H9 (cell line): ENCODE results near the gene ALG13. TPM values are rescaled to one million over a fixed set of nuclear protein-coding genes. Genes with fewer than 3 reads are reported as not detected.
"Not testable (repeated sequence)": the region's sequence is repeated elsewhere in the genome, so short reads cannot be mapped to it uniquely, and the experiment has no call there.

Experiments
- DNase-seq: peaks from one replicate; pipeline ENCODE4 v3.0.0-alpha.2; 2017
- H2AFZ ChIP-seq: one replicate; pipeline ENCODE4 v1.6.1; 2013; ENCODE audit warnings: mild to moderate bottlenecking, low read length, control low read depth, moderate library complexity
- H2AK5ac ChIP-seq: 2 replicates; pipeline ENCODE4 v1.6.1; 2013; ENCODE audit warnings: low read length, control low read depth, mixed read lengths; ENCODE audit not compliant: insufficient read length
- H2BK120ac ChIP-seq: one replicate; pipeline ENCODE4 v1.6.1; 2013; ENCODE audit warnings: low read depth, mild to moderate bottlenecking, low read length, control low read depth, inconsistent platforms; ENCODE audit not compliant: poor library complexity, severe bottlenecking
- H2BK12ac ChIP-seq: 2 replicates; pipeline ENCODE4 v1.6.1; 2013; ENCODE audit warnings: low read length, control low read depth, mixed read lengths, low read depth; ENCODE audit not compliant: insufficient read length
- H2BK15ac ChIP-seq: 2 replicates; pipeline ENCODE4 v1.6.1; 2013; ENCODE audit warnings: low read depth, low read length, control low read depth
- H2BK20ac ChIP-seq: one replicate; pipeline ENCODE4 v1.6.1; 2013; ENCODE audit warnings: low read depth, mild to moderate bottlenecking, low read length, control low read depth, inconsistent platforms; ENCODE audit not compliant: poor library complexity, severe bottlenecking
- H2BK5ac ChIP-seq: 2 replicates; pipeline ENCODE4 v1.6.1; 2013; ENCODE audit warnings: low read length, control low read depth, mixed read lengths; ENCODE audit not compliant: insufficient read length
- H3K14ac ChIP-seq: 2 replicates; pipeline ENCODE4 v1.6.1; 2013; ENCODE audit warnings: low read length, control low read depth; ENCODE audit not compliant: insufficient read depth
- H3K18ac ChIP-seq: 2 replicates; pipeline ENCODE4 v1.6.1; 2013; ENCODE audit warnings: low read depth, mild to moderate bottlenecking, mixed read lengths, low read length, control low read depth; ENCODE audit not compliant: insufficient read length
- H3K23ac ChIP-seq: 2 replicates; pipeline ENCODE4 v1.6.1; 2013; ENCODE audit warnings: low read length, control low read depth, mixed read lengths, low read depth; ENCODE audit not compliant: insufficient read length
- H3K23me2 ChIP-seq: 2 replicates; pipeline ENCODE4 v1.6.1; 2013; ENCODE audit warnings: low read depth, mild to moderate bottlenecking, mixed read lengths, low read length, control low read depth; ENCODE audit not compliant: insufficient read length, poor library complexity, severe bottlenecking
- H3K27ac ChIP-seq: 2 replicates; pipeline ENCODE4 v1.5.1; 2013; ENCODE audit warnings: low read length, control low read depth, mixed read lengths, low read depth; ENCODE audit not compliant: insufficient read length
- H3K27me3 ChIP-seq: 2 replicates; pipeline ENCODE4 v1.6.1; 2013; ENCODE audit warnings: low read length, control low read depth, inconsistent platforms; ENCODE audit not compliant: insufficient read depth
- H3K4ac ChIP-seq: 2 replicates; pipeline ENCODE4 v1.6.1; 2013; ENCODE audit warnings: low read depth, mild to moderate bottlenecking, control low read depth, inconsistent platforms, low read length, moderate library complexity
- H3K4me1 ChIP-seq: 2 replicates; pipeline ENCODE4 v1.6.1; 2013; ENCODE audit warnings: low read length, control low read depth, inconsistent platforms; ENCODE audit not compliant: insufficient read depth
- H3K4me2 ChIP-seq: 2 replicates; pipeline ENCODE4 v1.6.1; 2013; ENCODE audit warnings: low read length, control low read depth, mixed read lengths; ENCODE audit not compliant: insufficient read length, insufficient read depth
- H3K56ac ChIP-seq: 2 replicates; pipeline ENCODE4 v1.6.1; 2013; ENCODE audit warnings: low read depth, mild to moderate bottlenecking, mixed read lengths, low read length, control low read depth; ENCODE audit not compliant: insufficient read length
- H3K79me1 ChIP-seq: 2 replicates; pipeline ENCODE4 v1.6.1; 2013; ENCODE audit warnings: low read depth, mild to moderate bottlenecking, moderate library complexity, low read length, control low read depth, inconsistent platforms; ENCODE audit not compliant: insufficient read depth, poor library complexity, severe bottlenecking
- H3K79me2 ChIP-seq: 2 replicates; pipeline ENCODE4 v1.6.1; 2013; ENCODE audit warnings: low read length, control low read depth, inconsistent platforms; ENCODE audit not compliant: insufficient read depth
- H3K9ac ChIP-seq: 2 replicates; pipeline ENCODE4 v1.6.1; 2013; ENCODE audit warnings: low read length, control low read depth, mixed read lengths; ENCODE audit not compliant: insufficient read length; ENCODE audit errors: extremely low read depth
- H3K9me3 ChIP-seq: one replicate; pipeline ENCODE4 v1.6.1; 2013; ENCODE audit warnings: low read depth, low read length, inconsistent platforms; ENCODE audit not compliant: control insufficient read depth
- H3T11ph ChIP-seq: one replicate; pipeline ENCODE4 v1.6.1; 2013; ENCODE audit warnings: mild to moderate bottlenecking, low read length, control low read depth, inconsistent platforms
- H4K20me1 ChIP-seq: one replicate; pipeline ENCODE4 v1.6.1; 2013; ENCODE audit not compliant: control insufficient read depth, insufficient read length, insufficient read depth
- H4K5ac ChIP-seq: 2 replicates; pipeline ENCODE4 v1.6.1; 2013; ENCODE audit warnings: low read depth, mild to moderate bottlenecking, mixed read lengths, low read length, control low read depth; ENCODE audit not compliant: insufficient read length
- H4K8ac ChIP-seq: replicated peaks from 2 replicates; pipeline ENCODE4 v1.6.1; 2013; ENCODE audit warnings: low read length, control low read depth, mixed read lengths, low read depth; ENCODE audit not compliant: insufficient read length
- H4K91ac ChIP-seq: 2 replicates; pipeline ENCODE4 v1.6.1; 2013; ENCODE audit warnings: low read depth, mild to moderate bottlenecking, moderate library complexity, mixed read lengths, low read length, control low read depth; ENCODE audit not compliant: insufficient read length
- H3K27ac Mint-ChIP-seq, 3 experiments: 2 replicates in 2 of 3; 3 replicates in 1 of 3; pipeline ENCODE4 v1.8.0; 2020 to 2021; ENCODE audit warnings: mixed read lengths in 3 of 3, mild to moderate bottlenecking in 1 of 3, moderate library complexity in 1 of 3
- H3K27me3 Mint-ChIP-seq: 2 replicates; pipeline ENCODE4 v1.8.0; 2021; ENCODE audit warnings: low read depth, mild to moderate bottlenecking, moderate library complexity, mixed read lengths
- H3K36me3 Mint-ChIP-seq, 3 experiments: 2 replicates in 2 of 3; 3 replicates in 1 of 3; pipeline ENCODE4 v1.8.0; 2020 to 2021; ENCODE audit warnings: low read depth in 3 of 3, mixed read lengths in 3 of 3; ENCODE audit not compliant: insufficient read depth in 1 of 3
- H3K4me1 Mint-ChIP-seq, 2 experiments: 2 replicates each; pipeline ENCODE4 v1.8.0; 2020; ENCODE audit warnings: mixed read lengths in 2 of 2
- H3K4me3 Mint-ChIP-seq, 2 experiments: 2 replicates in 1 of 2; 3 replicates in 1 of 2; pipeline ENCODE4 v1.8.0; 2020 to 2021; ENCODE audit warnings: mild to moderate bottlenecking in 2 of 2, mixed read lengths in 2 of 2, moderate library complexity in 1 of 2
- H3K9me3 Mint-ChIP-seq, 2 experiments: 2 replicates in 1 of 2; 3 replicates in 1 of 2; pipeline ENCODE4 v1.8.0; 2020; ENCODE audit warnings: mild to moderate bottlenecking in 2 of 2, mixed read lengths in 2 of 2, moderate library complexity in 1 of 2
- WGBS: extraction: QIAGEN DNeasy Blood & Tissue Kit; methylation state at CpG from one replicate; pipeline ENCODE4 v1.1.7; 2013; ENCODE audit warnings: missing lambda C conversion rate, low lambda C conversion rate, mixed read lengths; ENCODE audit not compliant: insufficient read length; ENCODE audit errors: extremely low coverage; 5-methylcytosine and 5-hydroxymethylcytosine counted together
- total RNA-seq: library from RNA; stranded (reverse); gene quantifications from 2 replicates; pipeline ENCODE4 v1.2.1, GENCODE V29; 2021
- TF ChIP-seq, protein P1 (sequence below): fragments of 200-600 bp; sonication (generic); conservative IDR thresholded peaks from 3 replicates; pipeline ENCODE4 v1.8.0; 2021; ENCODE audit warnings: antibody characterized with exemption, mild to moderate bottlenecking

ALG13 gene
- total RNA-seq, 1 experiment from 2014 or later = 91.9 TPM

DNA sequence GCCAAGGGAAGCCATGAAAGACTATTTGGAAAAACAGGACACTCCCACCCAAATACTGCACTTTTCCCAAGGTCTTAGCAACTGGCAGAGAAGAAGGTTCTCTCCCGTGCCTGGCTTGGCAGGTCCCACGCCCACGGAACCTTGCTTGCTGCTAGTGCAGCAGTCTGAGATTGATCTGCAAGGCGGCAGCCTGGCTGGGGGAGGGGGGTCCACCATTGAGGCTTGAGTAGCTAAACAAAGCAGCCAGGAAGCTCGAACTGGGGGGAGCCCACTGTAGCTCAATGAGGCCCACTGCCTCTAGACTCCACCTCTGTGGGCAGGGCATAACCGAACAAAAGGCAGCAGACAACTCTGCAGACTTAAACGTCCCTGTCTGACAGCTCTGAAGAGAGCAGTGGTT, 103.7 kb downstream of the ALG13 start:
- no peaks in the 10 kb centered on the region for H3K9me3 ChIP-seq
- DNase-seq = no peak
- H3K27ac ChIP-seq = no peak overlapping the region
- no peak overlapping the region for H3K56ac ChIP-seq
- Mint-ChIP-seq H3K27me3 (peaks cover 24% of the 10 kb centered on the region), H3K27ac (no peak overlapping the region), H3K9me3 (peaks cover 45 to 56% of the 10 kb centered on the region in 2 experiments), H3K4me1 (no peaks in the 10 kb centered on the region), H3K4me3 (no peak overlapping the region), H3K36me3 (peaks cover 4 to 37% (median 20%) of the 10 kb centered on the region in 3 experiments)
- H4K20me1 ChIP-seq = no peaks in the 10 kb centered on the region
- no peak overlapping the region for H4K91ac ChIP-seq
- H2BK5ac ChIP-seq = no peak overlapping the region
- H3K4ac ChIP-seq = no peak overlapping the region
- no peaks in the 10 kb centered on the region for H3K27me3 ChIP-seq
- H4K5ac ChIP-seq = no peak overlapping the region
- H3K4me2 ChIP-seq = no peak overlapping the region
- H3K18ac ChIP-seq = no peak overlapping the region
- H2AK5ac ChIP-seq = no peak overlapping the region
- no peak overlapping the region for H3T11ph ChIP-seq
- no peak overlapping the region for H3K23ac ChIP-seq
- H3K79me1 ChIP-seq = no peaks in the 10 kb centered on the region
- no peak overlapping the region for H2BK15ac ChIP-seq
- no peak overlapping the region for H2BK120ac ChIP-seq
- no CpG with 5 or more reads among the region's 7 CpGs for WGBS
- H2AFZ ChIP-seq = no peak overlapping the region
- H2BK20ac ChIP-seq = no peak overlapping the region
- no peak overlapping the region for H3K14ac ChIP-seq
- no peak overlapping the region for H4K8ac ChIP-seq
- TF ChIP-seq, protein P1, sequence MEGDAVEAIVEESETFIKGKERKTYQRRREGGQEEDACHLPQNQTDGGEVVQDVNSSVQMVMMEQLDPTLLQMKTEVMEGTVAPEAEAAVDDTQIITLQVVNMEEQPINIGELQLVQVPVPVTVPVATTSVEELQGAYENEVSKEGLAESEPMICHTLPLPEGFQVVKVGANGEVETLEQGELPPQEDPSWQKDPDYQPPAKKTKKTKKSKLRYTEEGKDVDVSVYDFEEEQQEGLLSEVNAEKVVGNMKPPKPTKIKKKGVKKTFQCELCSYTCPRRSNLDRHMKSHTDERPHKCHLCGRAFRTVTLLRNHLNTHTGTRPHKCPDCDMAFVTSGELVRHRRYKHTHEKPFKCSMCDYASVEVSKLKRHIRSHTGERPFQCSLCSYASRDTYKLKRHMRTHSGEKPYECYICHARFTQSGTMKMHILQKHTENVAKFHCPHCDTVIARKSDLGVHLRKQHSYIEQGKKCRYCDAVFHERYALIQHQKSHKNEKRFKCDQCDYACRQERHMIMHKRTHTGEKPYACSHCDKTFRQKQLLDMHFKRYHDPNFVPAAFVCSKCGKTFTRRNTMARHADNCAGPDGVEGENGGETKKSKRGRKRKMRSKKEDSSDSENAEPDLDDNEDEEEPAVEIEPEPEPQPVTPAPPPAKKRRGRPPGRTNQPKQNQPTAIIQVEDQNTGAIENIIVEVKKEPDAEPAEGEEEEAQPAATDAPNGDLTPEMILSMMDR = no peak
- H3K4me1 ChIP-seq = no peaks in the 10 kb centered on the region
- no peaks in the 10 kb centered on the region for H3K23me2 ChIP-seq
- H2BK12ac ChIP-seq = no peak overlapping the region
- H3K79me2 ChIP-seq = no peaks in the 10 kb centered on the region
- H3K9ac ChIP-seq = no peak overlapping the region

DNA sequence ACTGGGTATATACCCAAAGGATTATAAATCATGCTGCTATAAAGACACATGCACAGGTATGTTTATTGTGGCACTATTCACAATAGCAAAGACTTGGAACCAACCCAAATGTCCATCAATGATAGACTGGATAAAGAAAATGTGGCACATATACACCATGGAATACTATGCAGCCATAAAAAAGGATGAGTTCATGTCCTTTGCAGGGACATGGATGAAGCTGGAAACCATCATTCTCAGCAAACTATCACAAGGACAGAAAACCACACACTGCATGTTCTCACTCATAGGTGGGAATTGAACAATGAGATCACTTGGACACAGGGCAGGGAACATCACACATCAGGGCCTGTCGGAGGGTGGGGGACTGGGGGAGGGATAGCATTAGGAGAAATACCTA, 109.1 kb downstream of the ALG13 start:
- not testable (repeated sequence) for H2BK20ac ChIP-seq, H3K79me1 ChIP-seq, H2BK12ac ChIP-seq, H3T11ph ChIP-seq, H3K27me3 ChIP-seq, DNase-seq, H2AK5ac ChIP-seq, H3K18ac ChIP-seq, H4K8ac ChIP-seq, H3K4ac ChIP-seq, H4K5ac ChIP-seq, H4K91ac ChIP-seq, H3K27ac Mint-ChIP-seq, H3K4me1 Mint-ChIP-seq, H3K23me2 ChIP-seq, H2BK120ac ChIP-seq, H2BK5ac ChIP-seq, H3K4me3 Mint-ChIP-seq, H3K14ac ChIP-seq, H2AFZ ChIP-seq, H3K23ac ChIP-seq, H3K9ac ChIP-seq, H3K9me3 ChIP-seq, H3K27ac ChIP-seq, H3K56ac ChIP-seq, H4K20me1 ChIP-seq, H2BK15ac ChIP-seq, H3K4me2 ChIP-seq, H3K4me1 ChIP-seq, H3K79me2 ChIP-seq
- peaks cover 4 to 26% (median 23%) of the 10 kb centered on the region in 3 experiments for H3K36me3 Mint-ChIP-seq
- H3K9me3 Mint-ChIP-seq = peaks cover 54 to 60% of the 10 kb centered on the region in 2 experiments
- peaks cover 30% of the 10 kb centered on the region for H3K27me3 Mint-ChIP-seq
- no CpG with 5 or more reads among the region's 1 CpG for WGBS
